Measurements from ENCODE around the gene GSS.
"Not testable (repeated sequence)": the region's sequence is repeated elsewhere in the genome, so short reads cannot be mapped to it uniquely, and the experiment has no call there.

GSS gene

GRCh38 chr20:34896086-34896621, 59.5 kb downstream of the GSS start:
- no peak for DNase-seq

- no peak for DNase-seq
These were observed 60.1 kb downstream of the GSS start for GRCh38 chr20:34895465-34895864.

DNA sequence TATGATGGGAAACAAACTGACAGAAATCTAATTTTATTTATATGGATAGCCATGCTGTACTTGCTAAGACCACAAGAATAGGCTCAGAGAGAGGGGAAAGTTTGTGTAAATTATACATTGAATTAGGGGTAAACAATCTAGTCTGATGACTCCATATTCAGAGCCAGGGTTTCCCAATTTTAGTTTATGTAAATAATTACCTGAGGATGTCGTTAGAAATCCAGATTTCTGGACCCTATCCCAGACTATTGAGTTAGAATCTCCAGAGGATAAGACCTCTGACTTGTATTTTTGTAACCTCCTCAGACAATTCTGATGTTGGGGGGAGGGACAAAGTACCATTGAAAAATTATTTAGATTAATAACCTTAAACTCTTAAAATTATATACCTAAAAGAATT, 60.9 kb downstream of the GSS start:
- DNase-seq: no peak

DNA sequence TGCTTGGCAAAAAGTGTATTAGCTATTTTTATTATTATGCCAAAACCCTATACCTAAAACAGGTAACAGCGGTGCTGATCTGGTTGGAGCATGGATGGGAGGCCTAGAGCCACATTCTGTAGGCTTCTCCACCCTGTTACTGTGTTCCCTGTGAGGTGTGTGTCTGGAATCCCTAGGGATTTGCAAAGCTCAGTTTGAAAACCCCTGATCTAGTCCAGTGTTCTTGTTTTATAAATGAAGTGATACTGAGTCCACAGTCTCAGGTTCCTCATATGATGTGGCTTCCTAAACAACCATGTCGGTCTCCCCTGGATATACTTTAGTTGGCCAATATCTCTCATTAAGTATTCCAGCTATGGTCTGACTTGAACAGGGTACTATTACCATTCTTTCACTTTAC, 62.9 kb downstream of the GSS start:
- DNase-seq: no peak

DNA sequence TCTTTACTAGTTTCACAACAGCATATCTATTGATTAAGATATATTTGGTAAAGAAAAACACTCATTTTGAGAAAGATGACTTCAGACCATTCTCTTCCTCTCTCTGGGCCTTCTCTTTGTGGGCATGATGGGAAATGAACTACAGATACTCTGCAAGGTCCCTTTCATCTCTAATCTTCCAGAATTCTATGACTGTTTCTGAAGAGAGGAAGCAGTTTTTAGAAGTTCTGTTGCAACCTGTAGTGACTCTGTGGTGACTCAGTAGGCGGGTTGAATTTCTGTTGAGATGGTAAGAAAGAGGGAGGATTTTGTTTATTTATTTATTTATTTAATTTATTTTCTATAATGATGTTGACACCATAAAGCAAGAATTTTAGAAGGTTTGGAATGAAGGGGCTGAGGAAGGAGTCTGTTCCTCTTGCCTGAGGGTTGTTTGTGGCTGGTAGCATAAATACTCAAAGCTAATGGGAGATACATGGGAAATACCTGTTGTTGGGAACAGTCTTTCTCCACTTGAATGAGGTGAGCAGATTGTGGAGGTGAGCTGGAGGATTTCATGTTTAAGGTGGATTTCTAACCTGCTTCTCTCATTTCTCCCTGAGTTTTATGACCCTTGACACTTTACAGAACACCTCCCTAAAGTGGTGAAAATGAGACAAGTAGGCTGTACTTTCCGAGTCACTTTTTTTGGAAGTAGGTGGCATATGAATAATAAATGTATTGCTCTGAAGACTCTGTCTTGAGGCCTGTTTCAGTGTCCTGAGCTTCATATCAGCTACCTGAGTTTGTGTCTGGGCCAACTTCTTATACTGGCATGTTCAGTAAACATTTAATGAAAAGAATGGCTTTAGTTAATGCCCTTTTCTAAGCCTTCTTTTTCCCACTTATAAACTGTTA, 64.2 kb downstream of the GSS start:
- DNase-seq: no peak

GRCh38 chr20:34888468-34888867, 67.1 kb downstream of the GSS start:
- no peak for DNase-seq

DNA sequence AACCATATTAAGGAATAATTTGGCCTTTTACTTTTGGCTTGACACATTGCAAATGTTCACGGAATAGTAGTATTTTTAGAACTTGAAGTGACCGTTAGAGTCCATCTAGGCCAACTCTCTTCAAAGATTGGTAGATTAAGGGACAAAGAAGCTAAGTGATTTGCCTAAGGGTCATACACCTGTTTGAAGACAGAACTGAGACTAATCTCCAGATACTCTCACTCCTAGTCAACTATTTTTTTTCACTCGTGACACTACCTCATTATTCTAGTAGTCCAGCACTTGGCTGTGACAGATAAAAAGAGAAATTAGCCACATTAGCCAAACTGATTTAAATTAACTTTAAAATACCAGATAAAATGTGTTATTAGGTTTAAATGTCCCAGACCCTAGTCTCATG, 68.6 kb downstream of the GSS start:
- no peak for DNase-seq

GRCh38 chr20:34886122-34886521, 69.5 kb downstream of the GSS start:
- no peak for DNase-seq

- DNase-seq: no peak
These were observed 71.3 kb downstream of the GSS start for GRCh38 chr20:34884260-34884659.

- no peak for DNase-seq
These were observed 71.8 kb downstream of the GSS start for GRCh38 chr20:34883809-34884208.

GRCh38 chr20:34883087-34883688, 72.4 kb downstream of the GSS start:
- DNase-seq: no peak

DNA sequence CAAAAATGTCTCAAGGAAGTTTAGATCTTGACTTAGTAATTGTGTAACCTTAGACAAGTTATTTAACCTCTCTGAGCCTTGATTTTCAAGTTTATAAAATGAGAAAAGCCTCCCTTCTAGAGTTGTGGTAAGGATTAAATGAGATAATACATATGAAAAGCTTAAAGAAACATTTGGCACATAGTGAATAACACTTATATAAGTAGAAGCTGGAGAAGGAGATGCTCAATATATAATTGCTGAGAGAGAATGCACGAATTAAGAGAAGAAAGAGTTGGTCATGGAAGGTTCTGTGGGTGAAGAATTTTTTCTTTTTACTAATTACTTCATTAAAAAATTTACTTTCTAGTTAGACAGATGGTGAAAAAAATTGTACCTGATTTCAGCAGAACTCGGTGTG, 73.9 kb downstream of the GSS start:
- DNase-seq: no peak

DNA sequence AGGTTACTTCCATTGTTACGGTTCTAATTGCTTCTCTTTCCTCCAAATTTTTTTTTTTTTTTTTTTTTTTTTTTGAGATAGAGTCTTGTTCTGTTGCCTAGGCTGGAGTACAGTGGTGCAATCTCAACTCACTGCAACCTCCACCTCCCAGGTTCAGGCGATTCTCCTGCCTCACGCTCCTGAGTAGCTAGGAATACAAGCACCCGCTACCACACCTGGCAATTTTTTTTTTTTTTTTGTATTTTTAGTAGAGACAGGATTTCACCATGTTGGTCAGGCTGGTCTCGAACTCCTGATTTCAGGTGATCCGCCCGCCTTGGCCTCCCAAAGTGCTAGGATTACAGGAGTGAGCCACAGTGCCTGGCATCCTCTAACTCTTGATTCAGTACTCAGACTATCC, 74.6 kb downstream of the GSS start:
- not testable (repeated sequence) for DNase-seq

DNA sequence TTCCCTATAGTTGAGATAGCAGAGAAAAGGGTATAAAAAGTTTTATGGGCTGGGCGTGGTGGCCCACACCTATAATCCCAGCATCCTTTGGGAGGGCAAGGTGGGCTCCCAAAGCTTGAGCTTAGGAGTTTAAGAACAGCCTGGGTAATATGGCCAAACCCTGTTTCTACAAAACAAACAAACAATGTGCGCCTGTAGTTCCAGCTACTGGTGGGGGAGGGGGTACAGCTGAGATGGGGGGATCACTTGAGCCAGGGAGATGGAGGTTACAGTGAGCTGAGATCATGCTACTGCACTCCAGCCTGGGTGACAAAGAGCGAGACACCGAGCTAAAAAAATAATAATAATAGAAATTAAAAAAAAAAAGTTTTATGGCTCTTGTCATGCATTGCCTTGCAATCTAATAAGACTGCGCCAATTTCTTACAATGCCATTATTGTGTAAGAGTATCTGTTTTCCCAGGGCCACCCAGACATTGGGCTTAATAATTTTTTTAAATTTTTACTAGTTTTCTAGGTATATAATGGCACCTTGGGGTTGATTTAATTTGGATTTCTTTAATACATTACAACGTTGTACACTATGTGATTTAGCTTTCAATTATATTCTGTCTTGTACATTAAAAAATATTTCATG, 75.3 kb downstream of the GSS start:
- no peak for DNase-seq
